Tibial artery (tissue), 4 donors: ENCODE results near the gene PEX14.

Experiments
- DNase-seq, 2 donors: peaks; one replicate each; pipeline ENCODE4 v3.0.0-alpha.2; 2019
- H3K27ac ChIP-seq, 2 donors: fragments of 200-600 bp; sonication (generic) in 1 of 2; 1 replicate in 1 of 2; 2 replicates in 1 of 2; pipeline ENCODE4 v1.5.1; 2018 to 2019; ENCODE audit warnings: mild to moderate bottlenecking in 1 of 2
- H3K27me3 ChIP-seq, 2 donors: fragments of 200-600 bp; sonication (generic) in 1 of 2; one replicate each; pipeline versions ENCODE4 v1.5.1 to v1.6.0; 2016 to 2019
- H3K36me3 ChIP-seq, 3 donors: fragments of 200-600 bp; sonication (generic) in 2 of 3; one replicate each; pipeline ENCODE4 v1.5.1; 2016 to 2019; ENCODE audit warnings: mild to moderate bottlenecking in 2 of 3
- H3K4me1 ChIP-seq, 4 donors: fragments of 200-600 bp; sonication (generic) in 2 of 4; 1 replicate in 3 of 4; 2 replicates in 1 of 4; pipeline ENCODE4 v1.5.1; 2016 to 2019
- H3K4me3 ChIP-seq, 2 donors: fragments of 200-600 bp; sonication (generic) in 1 of 2; 1 replicate in 1 of 2; 2 replicates in 1 of 2; pipeline ENCODE4 v1.5.1; 2018 to 2019; ENCODE audit warnings: mild to moderate bottlenecking in 2 of 2
- H3K9me3 ChIP-seq, 3 donors: fragments of 200-600 bp; sonication (generic) in 1 of 3; one replicate each; pipeline ENCODE4 v1.5.1; 2016 to 2019
- CTCF ChIP-seq, 2 experiments: fragments of 200-600 bp in 1 of 2; fragments of 450-650 bp in 1 of 2; IDR thresholded peaks; one replicate each; pipeline ENCODE4 v1.5.1; 2017 to 2019; ENCODE audit warnings: antibody characterized with exemption in 2 of 2, mild to moderate bottlenecking in 1 of 2, moderate library complexity in 1 of 2
- intact Hi-C: fragments of 100-400 bp; cut with DNase I; formaldehyde crosslinking; loops from one replicate; pipeline ENCODE4 v1.15.0; 2023; ENCODE audit warnings: low total_unique reads

Gene PEX14

GRCh38 chr1:10639011-10639774 lies 164.4 kb downstream of the PEX14 start:
- Histone ChIP-seq H3K36me3 (peaks cover 13 to 50% (median 23%) of the 10 kb centered on the region in 3 donors), H3K27me3 (no peaks in the 10 kb centered on the region), H3K9me3 (no peaks in the 10 kb centered on the region), H3K27ac (peak overlapping the region; percentile 65 to 73), H3K4me3 (no peak overlapping the region), H3K4me1 (peaks cover 0 to 58% (median 42%) of the 10 kb centered on the region in 4 donors)
- intact Hi-C loops, result loop anchor here (5.0 kb wide), 1 partner anchor 53 kb away; no protein-coding TSS in a partner anchor
- no peak for TF ChIP-seq CTCF (IDR thresholded peaks at IDR 0.05)
- DNase-seq, result no peak

- H3K36me3 ChIP-seq, result peaks cover 13 to 58% (median 26%) of the 10 kb centered on the region in 3 donors
These were observed 165.2 kb downstream of the PEX14 start for GRCh38 chr1:10639775-10640578.

GRCh38 chr1:10640843-10641553 lies 166.2 kb downstream of the PEX14 start:
- peaks cover 0 to 40% (median 25%) of the 10 kb centered on the region in 4 donors for H3K4me1 ChIP-seq
- H3K36me3 ChIP-seq, result peaks cover 20 to 69% (median 26%) of the 10 kb centered on the region in 3 donors
- H3K27ac ChIP-seq, result peak overlapping the region; percentile 65 to 73
- H3K9me3 ChIP-seq, result no peaks in the 10 kb centered on the region
- H3K27me3 ChIP-seq, result no peaks in the 10 kb centered on the region
- DNase-seq, result no peak
- no peak for TF ChIP-seq CTCF (IDR thresholded peaks at IDR 0.05)
- intact Hi-C loops, result no loop called here
- no peak overlapping the region for H3K4me3 ChIP-seq

More at GRCh38 chr1:10639775-10640578, 165.2 kb downstream of the PEX14 start:
- Histone ChIP-seq H3K4me1 (peaks cover 0 to 50% (median 34%) of the 10 kb centered on the region in 4 donors), H3K9me3 (no peaks in the 10 kb centered on the region), H3K27ac (peak overlapping the region; percentile 65 to 73), H3K4me3 (no peak overlapping the region), H3K27me3 (no peaks in the 10 kb centered on the region)
- DNase-seq, result no peak
- TF ChIP-seq CTCF (IDR thresholded peaks at IDR 0.05), result no peak
- intact Hi-C loops, result loop anchor here (5.0 kb wide), 1 partner anchor 52 kb away; no protein-coding TSS in a partner anchor

GRCh38 chr1:10641976-10642375 lies 167.2 kb downstream of the PEX14 start:
- TF ChIP-seq CTCF (IDR thresholded peaks at IDR 0.05), result no peak
- no peaks in the 10 kb centered on the region for H3K27me3 ChIP-seq
- H3K4me1 ChIP-seq, result peaks cover 0 to 33% (median 20%) of the 10 kb centered on the region in 4 donors
- H3K27ac ChIP-seq, result peak overlapping the region; percentile 65 to 73
- intact Hi-C loops, result no loop called here
- no peak for DNase-seq
- peaks cover 21 to 78% (median 26%) of the 10 kb centered on the region in 3 donors for H3K36me3 ChIP-seq
- no peak overlapping the region for H3K4me3 ChIP-seq
- no peaks in the 10 kb centered on the region for H3K9me3 ChIP-seq

- Histone ChIP-seq H3K27ac (no peak overlapping the region), H3K9me3 (no peaks in the 10 kb centered on the region), H3K27me3 (no peaks in the 10 kb centered on the region), H3K4me1 (peaks cover 0 to 27% (median 17%) of the 10 kb centered on the region in 4 donors), H3K4me3 (no peak overlapping the region), H3K36me3 (peaks cover 21 to 84% (median 26%) of the 10 kb centered on the region in 3 donors)
- DNase-seq, result no peak
- no peak for TF ChIP-seq CTCF (IDR thresholded peaks at IDR 0.05)
- intact Hi-C loops, result no loop called here
These were observed 167.8 kb downstream of the PEX14 start for GRCh38 chr1:10642403-10643080.
